ENCODE data around the gene SLITRK3.
"Not testable (repeated sequence)": the region's sequence is repeated elsewhere in the genome, so short reads cannot be mapped to it uniquely, and the experiment has no call there.

Gene SLITRK3

GRCh38 chr3:165185707-165186327, 10.4 kb downstream of the SLITRK3 start:
- H3K27me3 ChIP-seq (ENCODE audit: control insufficient read depth in 1 of 2, insufficient read depth in 2 of 2, low read length in 2 of 2), result no peaks in the 10 kb centered on the region
- H3K9me3 ChIP-seq (ENCODE audit: low read length), result no peaks in the 10 kb centered on the region
- H3K36me3 ChIP-seq (ENCODE audit: insufficient read depth, low read length), result no peaks in the 10 kb centered on the region
- no peaks in the 10 kb centered on the region for H3K4me1 ChIP-seq (ENCODE audit: insufficient read depth, low read length)
- no peak overlapping the region for H3K27ac ChIP-seq (ENCODE audit: low read depth, low read length)
- H3K9ac ChIP-seq (ENCODE audit: low read length), result no peak overlapping the region
- H3K4me3 ChIP-seq (ENCODE audit: low read depth in 1 of 2, low read length in 2 of 2), result no peak overlapping the region

- Histone ChIP-seq H3K4me1 (ENCODE audit: insufficient read depth, low read length) (no peaks in the 10 kb centered on the region), H3K9ac (ENCODE audit: low read length) (no peak overlapping the region), H3K27me3 (ENCODE audit: control insufficient read depth in 1 of 2, insufficient read depth in 2 of 2, low read length in 2 of 2) (no peaks in the 10 kb centered on the region), H3K36me3 (ENCODE audit: insufficient read depth, low read length) (no peaks in the 10 kb centered on the region), H3K9me3 (ENCODE audit: low read length) (no peaks in the 10 kb centered on the region), H3K4me3 (ENCODE audit: low read depth in 1 of 2, low read length in 2 of 2) (no peak overlapping the region), H3K27ac (ENCODE audit: low read depth, low read length) (no peak overlapping the region)
Observed at GRCh38 chr3:165181556-165181955, 14.6 kb downstream of the SLITRK3 start.

GRCh38 chr3:165170236-165170635, 25.9 kb downstream of the SLITRK3 start:
- Histone ChIP-seq H3K4me1 (ENCODE audit: insufficient read depth, low read length) (no peaks in the 10 kb centered on the region), H3K4me3 (ENCODE audit: low read depth in 1 of 2, low read length in 2 of 2) (no peak overlapping the region), H3K27me3 (ENCODE audit: control insufficient read depth in 1 of 2, insufficient read depth in 2 of 2, low read length in 2 of 2) (peaks cover 0 to 3% of the 10 kb centered on the region in 2 donors), H3K36me3 (ENCODE audit: insufficient read depth, low read length) (no peaks in the 10 kb centered on the region), H3K27ac (ENCODE audit: low read depth, low read length) (no peak overlapping the region), H3K9me3 (ENCODE audit: low read length) (no peaks in the 10 kb centered on the region), H3K9ac (ENCODE audit: low read length) (no peak overlapping the region)

GRCh38 chr3:165169368-165169767, 26.8 kb downstream of the SLITRK3 start:
- Histone ChIP-seq H3K9me3 (ENCODE audit: low read length) (no peaks in the 10 kb centered on the region), H3K36me3 (ENCODE audit: insufficient read depth, low read length) (no peaks in the 10 kb centered on the region), H3K27me3 (ENCODE audit: control insufficient read depth in 1 of 2, insufficient read depth in 2 of 2, low read length in 2 of 2) (peaks cover 0 to 3% of the 10 kb centered on the region in 2 donors), H3K27ac (ENCODE audit: low read depth, low read length) (no peak overlapping the region), H3K9ac (ENCODE audit: low read length) (no peak overlapping the region), H3K4me1 (ENCODE audit: insufficient read depth, low read length) (no peaks in the 10 kb centered on the region), H3K4me3 (ENCODE audit: low read depth in 1 of 2, low read length in 2 of 2) (no peak overlapping the region)

- no peaks in the 10 kb centered on the region for H3K27me3 ChIP-seq (ENCODE audit: control insufficient read depth in 1 of 2, insufficient read depth in 2 of 2, low read length in 2 of 2)
- H3K4me3 ChIP-seq (ENCODE audit: low read depth in 1 of 2, low read length in 2 of 2), result no peak overlapping the region
- no peak overlapping the region for H3K9ac ChIP-seq (ENCODE audit: low read length)
- no peaks in the 10 kb centered on the region for H3K36me3 ChIP-seq (ENCODE audit: insufficient read depth, low read length)
- no peaks in the 10 kb centered on the region for H3K4me1 ChIP-seq (ENCODE audit: insufficient read depth, low read length)
- no peaks in the 10 kb centered on the region for H3K9me3 ChIP-seq (ENCODE audit: low read length)
- no peak overlapping the region for H3K27ac ChIP-seq (ENCODE audit: low read depth, low read length)
Observed at GRCh38 chr3:165162883-165163282, 33.3 kb downstream of the SLITRK3 start.

GRCh38 chr3:165159760-165160421, 36.3 kb downstream of the SLITRK3 start:
- H3K36me3 ChIP-seq (ENCODE audit: insufficient read depth, low read length), result no peaks in the 10 kb centered on the region
- H3K27me3 ChIP-seq (ENCODE audit: control insufficient read depth in 1 of 2, insufficient read depth in 2 of 2, low read length in 2 of 2), result no peaks in the 10 kb centered on the region
- H3K4me3 ChIP-seq (ENCODE audit: low read depth in 1 of 2, low read length in 2 of 2), result no peak overlapping the region
- no peak overlapping the region for H3K9ac ChIP-seq (ENCODE audit: low read length)
- peaks cover 7% of the 10 kb centered on the region for H3K4me1 ChIP-seq (ENCODE audit: insufficient read depth, low read length)
- H3K27ac ChIP-seq (ENCODE audit: low read depth, low read length), result no peak overlapping the region
- no peaks in the 10 kb centered on the region for H3K9me3 ChIP-seq (ENCODE audit: low read length)

GRCh38 chr3:165158011-165158410, 38.2 kb downstream of the SLITRK3 start:
- no peak overlapping the region for H3K4me3 ChIP-seq (ENCODE audit: low read depth in 1 of 2, low read length in 2 of 2)
- H3K36me3 ChIP-seq (ENCODE audit: insufficient read depth, low read length), result no peaks in the 10 kb centered on the region
- H3K4me1 ChIP-seq (ENCODE audit: insufficient read depth, low read length), result peaks cover 7% of the 10 kb centered on the region
- no peak overlapping the region for H3K9ac ChIP-seq (ENCODE audit: low read length)
- no peaks in the 10 kb centered on the region for H3K27me3 ChIP-seq (ENCODE audit: control insufficient read depth in 1 of 2, insufficient read depth in 2 of 2, low read length in 2 of 2)
- no peak overlapping the region for H3K27ac ChIP-seq (ENCODE audit: low read depth, low read length)
- no peaks in the 10 kb centered on the region for H3K9me3 ChIP-seq (ENCODE audit: low read length)

- no peaks in the 10 kb centered on the region for H3K27me3 ChIP-seq (ENCODE audit: control insufficient read depth in 1 of 2, insufficient read depth in 2 of 2, low read length in 2 of 2)
- no peaks in the 10 kb centered on the region for H3K9me3 ChIP-seq (ENCODE audit: low read length)
- no peak overlapping the region for H3K27ac ChIP-seq (ENCODE audit: low read depth, low read length)
- no peak overlapping the region for H3K4me3 ChIP-seq (ENCODE audit: low read depth in 1 of 2, low read length in 2 of 2)
- no peaks in the 10 kb centered on the region for H3K36me3 ChIP-seq (ENCODE audit: insufficient read depth, low read length)
- no peak overlapping the region for H3K9ac ChIP-seq (ENCODE audit: low read length)
- H3K4me1 ChIP-seq (ENCODE audit: insufficient read depth, low read length), result peaks cover 7% of the 10 kb centered on the region
Observed at GRCh38 chr3:165156757-165157420, 39.3 kb downstream of the SLITRK3 start.

- no peak overlapping the region for H3K27ac ChIP-seq (ENCODE audit: low read depth, low read length)
- H3K27me3 ChIP-seq (ENCODE audit: control insufficient read depth in 1 of 2, insufficient read depth in 2 of 2, low read length in 2 of 2), result no peaks in the 10 kb centered on the region
- H3K4me1 ChIP-seq (ENCODE audit: insufficient read depth, low read length), result no peaks in the 10 kb centered on the region
- no peak overlapping the region for H3K4me3 ChIP-seq (ENCODE audit: low read depth in 1 of 2, low read length in 2 of 2)
- no peaks in the 10 kb centered on the region for H3K9me3 ChIP-seq (ENCODE audit: low read length)
- H3K36me3 ChIP-seq (ENCODE audit: insufficient read depth, low read length), result no peaks in the 10 kb centered on the region
- H3K9ac ChIP-seq (ENCODE audit: low read length), result no peak overlapping the region
Observed at GRCh38 chr3:165148876-165149441, 47.2 kb downstream of the SLITRK3 start.

GRCh38 chr3:165144271-165144670, 51.9 kb downstream of the SLITRK3 start:
- Histone ChIP-seq H3K27ac (ENCODE audit: low read depth, low read length) (no peak overlapping the region), H3K4me3 (ENCODE audit: low read depth in 1 of 2, low read length in 2 of 2) (no peak overlapping the region), H3K9ac (ENCODE audit: low read length) (no peak overlapping the region), H3K27me3 (ENCODE audit: control insufficient read depth in 1 of 2, insufficient read depth in 2 of 2, low read length in 2 of 2) (no peaks in the 10 kb centered on the region), H3K9me3 (ENCODE audit: low read length) (no peaks in the 10 kb centered on the region), H3K4me1 (ENCODE audit: insufficient read depth, low read length) (no peaks in the 10 kb centered on the region), H3K36me3 (ENCODE audit: insufficient read depth, low read length) (no peaks in the 10 kb centered on the region)

GRCh38 chr3:165139918-165140317, 56.3 kb downstream of the SLITRK3 start:
- H3K4me3 ChIP-seq (ENCODE audit: low read depth in 1 of 2, low read length in 2 of 2); H3K4me1 ChIP-seq (ENCODE audit: insufficient read depth, low read length); H3K9me3 ChIP-seq (ENCODE audit: low read length); H3K9ac ChIP-seq (ENCODE audit: low read length); H3K36me3 ChIP-seq (ENCODE audit: insufficient read depth, low read length); H3K27me3 ChIP-seq (ENCODE audit: control insufficient read depth in 1 of 2, insufficient read depth in 2 of 2, low read length in 2 of 2); H3K27ac ChIP-seq (ENCODE audit: low read depth, low read length): not testable (repeated sequence)

Measured in muscle layer of colon (tissue), 2 donors.